GM12878 (cell line): Measurements from ENCODE around the gene IL1RAPL1. TPM values are rescaled to one million over a fixed set of nuclear protein-coding genes. Genes with fewer than 3 reads are reported as not detected.

Source experiments
- ATAC-seq: fragments of 200-7000 bp; cut with Tn5 transposase; 3 replicates; pipeline ENCODE4 v1.9.1; 2020; ENCODE audit warnings: mild to moderate bottlenecking, moderate library complexity
- BruUV-seq: library from RNA; stranded (reverse); fragments of 400-500 nt; replicated peaks from 2 replicates; lab custom pipeline; 2021; lab: Mats Ljungman, UMichigan
- CTCF ChIA-PET: fragments of 300-600 bp; sonication (Branson Sonifier 250); formaldehyde crosslinking; extraction: SDS; loops from one replicate; lab custom pipeline; 2021; ENCODE audit warnings: inconsistent platforms; lab: Yijun Ruan, JAX
- POLR2A ChIA-PET: fragments of 350-600 bp; formaldehyde crosslinking; extraction: SDS; loops from one replicate; lab custom pipeline; 2021; ENCODE audit warnings: inconsistent platforms; lab: Charles Lee
- RAD21 ChIA-PET: fragments of 300-600 bp; sonication (Branson Sonifier 250); formaldehyde crosslinking; loops from one replicate; lab custom pipeline; 2023; ENCODE audit warnings: antibody characterized with exemption; ENCODE audit not compliant: unreplicated experiment; lab: Charles Lee
- SMC1A ChIA-PET: fragments of 300-600 bp; sonication (Branson Sonifier 250); formaldehyde crosslinking; loops from one replicate; lab custom pipeline; 2023; ENCODE audit not compliant: unreplicated experiment, uncharacterized antibody; lab: Charles Lee
- DNase-seq: peaks from one replicate; pipeline ENCODE4 v3.0.0-alpha.2; 2011; ENCODE audit warnings: low read depth, low spot score
- FAIRE-seq: peaks from 3 replicates; lab custom pipeline; 2011; peaks lifted over from hg19 to GRCh38; lab: Jason Lieb, UNC
- H2AFZ ChIP-seq: 2 replicates; pipeline ENCODE4 v1.6.0; 2011; ENCODE audit warnings: low read depth, low read length, control low read depth; ENCODE audit not compliant: control insufficient read depth
- H3K27ac ChIP-seq: 2 replicates; pipeline ENCODE4 v1.5.1; 2011; ENCODE audit warnings: control low read depth; ENCODE audit not compliant: control insufficient read depth, insufficient read depth
- H3K27me3 ChIP-seq, 2 experiments: replicated peaks in 1 of 2; 2 replicates each; pipeline versions ENCODE4 v1.6.0 to v1.6.1; 2011; ENCODE audit warnings: low read length in 1 of 2; ENCODE audit not compliant: control insufficient read depth in 2 of 2, insufficient read depth in 2 of 2
- H3K36me3 ChIP-seq, 2 experiments: 2 replicates each; pipeline ENCODE4 v1.5.1; 2011; ENCODE audit warnings: low read length in 1 of 2; ENCODE audit not compliant: control insufficient read depth in 2 of 2, insufficient read depth in 2 of 2
- H3K4me1 ChIP-seq: 2 replicates; pipeline ENCODE4 v1.6.1; 2011; ENCODE audit warnings: mild to moderate bottlenecking, low read length, moderate library complexity, mixed read lengths; ENCODE audit not compliant: control insufficient read depth, insufficient read depth
- H3K4me2 ChIP-seq: 2 replicates; pipeline ENCODE4 v1.6.0; 2011; ENCODE audit warnings: control low read depth; ENCODE audit not compliant: control insufficient read depth, insufficient read depth
- H3K4me3 ChIP-seq: fragments of 200-600 bp; sonication (generic); 2 replicates; pipeline ENCODE4 v1.5.1; 2016
- H3K79me2 ChIP-seq: 2 replicates; pipeline ENCODE4 v1.6.0; 2011; ENCODE audit warnings: low read length; ENCODE audit not compliant: control insufficient read depth, insufficient read depth
- H3K9ac ChIP-seq: 2 replicates; pipeline ENCODE4 v1.8.0; 2011; ENCODE audit warnings: low read length, control low read depth, mixed read lengths; ENCODE audit not compliant: control insufficient read depth, insufficient read depth
- H3K9me3 ChIP-seq: replicated peaks from 3 replicates; pipeline ENCODE4 v1.5.1; 2011; ENCODE audit warnings: mild to moderate bottlenecking, low read length; ENCODE audit not compliant: control insufficient read depth, insufficient read depth
- H4K20me1 ChIP-seq: 2 replicates; pipeline ENCODE4 v1.6.0; 2011; ENCODE audit not compliant: control insufficient read depth, insufficient read depth
- RAD21 ChIP-seq: IDR thresholded peaks from 2 replicates; pipeline ENCODE4 v1.6.1; 2011; ENCODE audit warnings: mild to moderate bottlenecking, low read depth, low read length, moderate library complexity; ENCODE audit not compliant: insufficient read depth
- STAT1 ChIP-seq: fragments of 450-650 bp; conservative IDR thresholded peaks from 2 replicates; pipeline ENCODE4 v1.6.1; 2014; ENCODE audit warnings: antibody characterized with exemption, mild to moderate bottlenecking
- YBX1 ChIP-seq: fragments of 450-650 bp; IDR thresholded peaks from 2 replicates; pipeline ENCODE4 v1.6.1; 2016; ENCODE audit warnings: antibody characterized with exemption
- ZNF687 ChIP-seq: fragments of 450-650 bp; IDR thresholded peaks from 2 replicates; pipeline ENCODE4 v1.6.1; 2017; ENCODE audit warnings: mild to moderate bottlenecking, moderate library complexity
- WGBS: methylation state at CpG from one replicate; pipeline ENCODE4 v1.1.6; 2016; ENCODE audit warnings: low lambda C conversion rate; ENCODE audit not compliant: insufficient replicate concordance, insufficient coverage; ENCODE audit errors: missing lambda C conversion rate; 5-methylcytosine and 5-hydroxymethylcytosine counted together
- in situ Hi-C: fragments of 300-500 bp; cut with MboI; formaldehyde crosslinking; loops from 9 replicates; pipeline ENCODE4 v1.14.3; 2018; ENCODE audit warnings: mixed read lengths
- intact Hi-C: fragments of 100-400 bp; cut with micrococcal nuclease; formaldehyde crosslinking; loops from one replicate; pipeline ENCODE4 v1.14.2; 2022; ENCODE audit not compliant: unreplicated experiment
- polyA plus RNA-seq, 11 experiments: library from polyadenylated mRNA; depleted of rRNA in 4 of 11; unstranded in 6 of 11; stranded (reverse) in 5 of 11; fragments of >200 nt; fragmentation: Nextera tagmentation in 4 of 11; fragmentation: Illumina TruSeq in 1 of 11; extraction: Ambion mirVana in 4 of 11; extraction: Trizol in 1 of 11; gene quantifications; 1 replicate in 1 of 11; 2 replicates in 10 of 11; pipeline versions ENCODE4 v1.2.1 to v1.2.3, GENCODE V29; 2011 to 2016; ENCODE audit warnings: inconsistent platforms in 2 of 11, missing spikeins in 2 of 11, low read depth in 1 of 11
- total RNA-seq, 4 experiments: library from RNA; depleted of rRNA in 3 of 4; stranded (reverse); fragments of >200 nt in 3 of 4; fragmentation: Illumina TruSeq in 1 of 4; extraction: Trizol in 1 of 4; gene quantifications; 2 replicates each; pipeline versions ENCODE4 v1.2.1 to v1.2.3, GENCODE V29; 2013 to 2021
- TF ChIP-seq, protein P1 (sequence below): fragments of 450-650 bp; IDR thresholded peaks from 2 replicates; pipeline ENCODE4 v1.6.1; 2017; ENCODE audit warnings: mild to moderate bottlenecking, moderate library complexity

The IL1RAPL1 gene
- total and polyA plus RNA-seq, 10 of the 15 experiments (the other 5 are each of a cell fraction or from before 2014, with no cell fraction given), result not detected

DNA sequence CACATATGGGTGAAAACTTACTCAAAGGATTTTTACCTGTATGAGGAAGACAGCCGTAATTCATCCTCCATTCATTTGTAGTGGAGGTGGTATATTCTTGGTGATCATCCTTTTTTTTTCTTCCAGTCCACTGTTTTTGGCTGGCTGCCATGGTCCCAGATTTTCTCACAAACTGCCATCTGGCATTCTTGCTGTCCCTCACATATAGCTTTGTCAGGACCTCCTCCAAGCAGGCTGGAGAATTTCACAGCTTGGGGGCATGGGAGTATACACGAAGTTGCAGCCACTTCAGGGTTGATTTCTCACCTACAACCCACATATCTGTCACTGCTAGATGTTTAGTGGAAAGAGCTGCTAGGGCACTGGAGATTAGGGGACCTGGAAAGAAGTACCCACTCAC lies 401.0 kb downstream of the IL1RAPL1 start:
- Histone ChIP-seq H3K27ac (no peak overlapping the region), H3K36me3 (no peaks in the 10 kb centered on the region), H2AFZ (no peak overlapping the region), H3K4me2 (no peak overlapping the region), H3K4me1 (no peaks in the 10 kb centered on the region), H3K9me3 (no peaks in the 10 kb centered on the region), H4K20me1 (no peaks in the 10 kb centered on the region), H3K79me2 (no peaks in the 10 kb centered on the region), H3K4me3 (no peak overlapping the region), H3K27me3 (no peaks in the 10 kb centered on the region), H3K9ac (no peak overlapping the region)
- FAIRE-seq, result no peak
- ATAC-seq, result no peak
- in situ Hi-C loops, result no loop called here
- TF ChIP-seq ZNF687, result no peak
- TF ChIP-seq, protein P1, sequence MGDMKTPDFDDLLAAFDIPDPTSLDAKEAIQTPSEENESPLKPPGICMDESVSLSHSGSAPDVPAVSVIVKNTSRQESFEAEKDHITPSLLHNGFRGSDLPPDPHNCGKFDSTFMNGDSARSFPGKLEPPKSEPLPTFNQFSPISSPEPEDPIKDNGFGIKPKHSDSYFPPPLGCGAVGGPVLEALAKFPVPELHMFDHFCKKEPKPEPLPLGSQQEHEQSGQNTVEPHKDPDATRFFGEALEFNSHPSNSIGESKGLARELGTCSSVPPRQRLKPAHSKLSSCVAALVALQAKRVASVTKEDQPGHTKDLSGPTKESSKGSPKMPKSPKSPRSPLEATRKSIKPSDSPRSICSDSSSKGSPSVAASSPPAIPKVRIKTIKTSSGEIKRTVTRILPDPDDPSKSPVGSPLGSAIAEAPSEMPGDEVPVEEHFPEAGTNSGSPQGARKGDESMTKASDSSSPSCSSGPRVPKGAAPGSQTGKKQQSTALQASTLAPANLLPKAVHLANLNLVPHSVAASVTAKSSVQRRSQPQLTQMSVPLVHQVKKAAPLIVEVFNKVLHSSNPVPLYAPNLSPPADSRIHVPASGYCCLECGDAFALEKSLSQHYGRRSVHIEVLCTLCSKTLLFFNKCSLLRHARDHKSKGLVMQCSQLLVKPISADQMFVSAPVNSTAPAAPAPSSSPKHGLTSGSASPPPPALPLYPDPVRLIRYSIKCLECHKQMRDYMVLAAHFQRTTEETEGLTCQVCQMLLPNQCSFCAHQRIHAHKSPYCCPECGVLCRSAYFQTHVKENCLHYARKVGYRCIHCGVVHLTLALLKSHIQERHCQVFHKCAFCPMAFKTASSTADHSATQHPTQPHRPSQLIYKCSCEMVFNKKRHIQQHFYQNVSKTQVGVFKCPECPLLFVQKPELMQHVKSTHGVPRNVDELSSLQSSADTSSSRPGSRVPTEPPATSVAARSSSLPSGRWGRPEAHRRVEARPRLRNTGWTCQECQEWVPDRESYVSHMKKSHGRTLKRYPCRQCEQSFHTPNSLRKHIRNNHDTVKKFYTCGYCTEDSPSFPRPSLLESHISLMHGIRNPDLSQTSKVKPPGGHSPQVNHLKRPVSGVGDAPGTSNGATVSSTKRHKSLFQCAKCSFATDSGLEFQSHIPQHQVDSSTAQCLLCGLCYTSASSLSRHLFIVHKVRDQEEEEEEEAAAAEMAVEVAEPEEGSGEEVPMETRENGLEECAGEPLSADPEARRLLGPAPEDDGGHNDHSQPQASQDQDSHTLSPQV, result no peak
- TF ChIP-seq YBX1, result no peak
- TF ChIP-seq RAD21, result no peak
- TF ChIP-seq STAT1, result no peak
- BruUV-seq, result no TSS peak
- DNase-seq, result no peak
- 28% methylated on average over 2 of the region's 2 CpGs for WGBS
- SMC1A ChIA-PET, result no interaction called here
- RAD21 ChIA-PET, result no interaction called here
- intact Hi-C loops, result no loop called here
- POLR2A ChIA-PET, result no interaction called here
- CTCF ChIA-PET, result no interaction called here
